Skin epidermis (tissue), 12 donors: ENCODE results near the gene CD3E.
A peak's percentile ranks its signal among the peaks of the same experiment; 100 is the strongest.

Experiments used
- H3K27ac ChIP-seq, 21 experiments: fragments of 200-600 bp; sonication (generic) in 11 of 21; one replicate each; pipeline ENCODE4 v1.5.0; 2020; ENCODE audit warnings: mild to moderate bottlenecking in 3 of 21, inconsistent platforms in 2 of 21, moderate library complexity in 2 of 21
- H3K4me3 ChIP-seq, 7 experiments: fragments of 200-600 bp; sonication (generic) in 2 of 7; one replicate each; pipeline ENCODE4 v1.5.0; 2020; ENCODE audit warnings: inconsistent platforms in 2 of 7, mild to moderate bottlenecking in 2 of 7, moderate library complexity in 1 of 7

The CD3E gene

DNA sequence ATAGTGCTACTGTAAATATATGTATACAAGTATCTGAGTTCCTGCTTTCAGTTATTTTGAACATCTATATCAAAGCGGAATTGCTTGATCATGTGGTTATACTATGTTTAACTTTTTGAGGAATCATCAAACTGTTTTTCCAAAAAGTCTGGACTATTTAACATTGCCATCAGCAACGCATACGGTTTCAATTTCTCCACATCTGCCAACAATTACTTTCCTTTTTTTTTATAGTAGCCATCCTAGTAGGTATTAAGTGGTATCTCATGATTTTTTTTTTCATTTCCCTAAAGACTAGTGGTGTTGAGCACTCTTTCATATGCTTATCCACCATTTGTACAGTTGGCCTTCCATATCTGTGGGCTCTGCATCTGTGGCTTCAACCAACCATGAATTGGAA, 53.5 kb downstream of the CD3E start:
- Histone ChIP-seq H3K27ac (no peak overlapping the region), H3K4me3 (no peak overlapping the region)

DNA sequence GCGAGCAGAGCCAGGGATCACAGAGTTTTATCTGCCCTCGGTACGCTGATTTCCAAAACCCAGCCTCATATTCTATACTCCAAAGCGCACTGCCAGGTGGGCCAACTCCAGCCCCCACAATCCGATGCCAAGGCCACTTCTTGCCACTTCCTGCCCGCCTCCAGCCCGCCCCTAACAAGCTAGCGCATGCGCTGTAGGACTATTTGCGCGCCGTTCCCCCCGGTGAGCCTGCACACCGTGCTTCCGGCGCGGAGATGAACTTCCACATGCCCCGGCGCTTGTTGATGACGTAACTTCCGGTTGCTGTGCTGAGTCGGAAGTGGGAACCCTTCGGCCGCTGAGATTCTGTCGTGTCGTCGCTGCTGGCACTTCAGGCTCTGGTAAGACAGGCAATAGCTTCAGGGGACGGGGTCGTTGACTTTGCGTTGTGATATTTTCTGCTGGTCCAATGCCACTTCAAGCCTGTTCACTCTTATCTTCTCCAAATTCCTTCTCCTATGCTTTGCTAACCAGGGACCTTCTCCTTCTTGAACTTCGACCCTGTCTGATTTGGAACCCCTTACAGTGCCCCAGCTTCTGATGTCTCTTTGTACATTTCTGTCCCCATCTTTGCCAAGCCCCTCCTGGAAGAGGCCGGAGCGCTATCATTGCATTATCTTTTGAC, 54.9 kb downstream of the CD3E start, which contains the start of gene UBE4A:
TSS of gene UBE4A (plus strand) at position 306 of the 664 bp plus-strand sequence. CDS start 5,481 bp downstream, outside the sequence.
- H3K4me3 ChIP-seq, result peak within 1 kb of the TSS; percentile 65 to 81 (median 71)
- H3K27ac ChIP-seq, result peak within 1 kb of the TSS in 20 of 21 experiments; percentile 8 to 88 (median 82)

DNA sequence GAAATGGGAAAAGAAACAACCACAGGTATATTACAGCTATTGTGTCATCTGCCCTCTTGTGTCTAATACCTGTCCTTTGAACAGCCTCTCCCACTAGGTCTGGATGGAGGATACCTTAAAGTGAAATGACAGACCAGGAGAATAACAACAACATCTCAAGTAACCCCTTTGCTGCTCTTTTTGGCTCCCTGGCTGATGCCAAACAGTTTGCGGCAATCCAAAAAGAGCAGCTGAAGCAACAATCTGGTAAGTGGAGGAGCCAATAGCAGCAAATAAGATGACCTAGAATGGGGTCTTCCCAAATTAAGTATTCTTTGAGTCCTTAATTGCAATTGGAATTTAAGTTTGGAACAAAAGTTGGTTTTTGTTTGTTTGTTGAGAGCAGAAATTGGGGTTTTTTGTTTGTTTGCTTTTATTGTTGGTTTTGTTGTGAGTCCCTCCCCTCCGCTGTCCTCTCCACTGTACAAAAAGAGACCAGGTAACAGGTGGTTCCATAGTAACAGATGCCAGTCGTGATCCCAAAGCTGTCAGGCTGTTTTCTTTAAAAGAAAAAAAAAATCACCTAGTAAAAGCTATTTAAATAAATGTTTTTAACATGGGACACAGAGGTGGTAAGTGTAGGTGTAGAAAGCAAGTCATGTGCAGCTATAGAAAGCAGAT, 60.6 kb downstream of the CD3E start:
- Histone ChIP-seq H3K4me3 (no peak overlapping the region), H3K27ac (no peak overlapping the region)
